GM18858 (cell line): ENCODE data around the gene TWSG1.
"Not testable (repeated sequence)": the region's sequence is repeated elsewhere in the genome, so short reads cannot be mapped to it uniquely, and the experiment has no call there.

ENCODE experiments used
- ATAC-seq: cut with Tn5 transposase; IDR thresholded peaks from one replicate; pipeline ENCODE4 v1.9.1; 2021; ENCODE audit not compliant: unreplicated experiment

Gene TWSG1

GRCh38 chr18:9450920-9451319, 116.3 kb downstream of the TWSG1 start:
- ATAC-seq: not testable (repeated sequence)
